KOPT-K1 (cell line): Measurements from ENCODE around the gene PPP1R14B.

Experiments used
- H3K27ac ChIP-seq: fragments of 200-600 bp; sonication (generic); 2 replicates; pipeline ENCODE4 v1.5.1; 2016; ENCODE audit warnings: antibody characterized with exemption, mild to moderate bottlenecking, low read depth, low read length; ENCODE audit not compliant: poor library complexity, severe bottlenecking
- H3K36me3 ChIP-seq: fragments of 200-600 bp; sonication (generic); 2 replicates; pipeline ENCODE4 v1.5.1; 2017; ENCODE audit warnings: antibody characterized with exemption, mild to moderate bottlenecking, low read length, moderate library complexity; ENCODE audit not compliant: insufficient read depth
- H3K9me3 ChIP-seq: fragments of 200-600 bp; sonication (generic); 2 replicates; pipeline ENCODE4 v1.5.1; 2017; ENCODE audit warnings: antibody characterized with exemption, low read length, mild to moderate bottlenecking; ENCODE audit not compliant: insufficient read depth, poor library complexity, severe bottlenecking

The PPP1R14B gene

DNA sequence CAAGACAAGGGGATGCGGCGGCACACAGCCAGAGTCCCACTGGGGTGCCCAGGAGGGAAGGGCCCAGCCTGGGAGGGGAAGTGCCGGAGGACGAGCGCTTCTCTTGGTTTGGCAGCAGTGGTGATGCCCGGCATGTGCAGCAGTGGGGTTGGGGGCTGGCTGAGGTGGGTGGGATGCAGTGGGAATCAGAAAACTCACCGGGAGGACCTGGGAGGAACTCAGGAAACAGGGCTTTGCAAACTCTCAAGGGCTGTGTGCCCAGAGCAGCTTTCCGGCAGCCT lies 37.2 kb downstream of the PPP1R14B start:
- no peak overlapping the region for H3K27ac ChIP-seq
- H3K9me3 ChIP-seq = no peaks in the 10 kb centered on the region
- peaks cover 76% of the 10 kb centered on the region for H3K36me3 ChIP-seq

DNA sequence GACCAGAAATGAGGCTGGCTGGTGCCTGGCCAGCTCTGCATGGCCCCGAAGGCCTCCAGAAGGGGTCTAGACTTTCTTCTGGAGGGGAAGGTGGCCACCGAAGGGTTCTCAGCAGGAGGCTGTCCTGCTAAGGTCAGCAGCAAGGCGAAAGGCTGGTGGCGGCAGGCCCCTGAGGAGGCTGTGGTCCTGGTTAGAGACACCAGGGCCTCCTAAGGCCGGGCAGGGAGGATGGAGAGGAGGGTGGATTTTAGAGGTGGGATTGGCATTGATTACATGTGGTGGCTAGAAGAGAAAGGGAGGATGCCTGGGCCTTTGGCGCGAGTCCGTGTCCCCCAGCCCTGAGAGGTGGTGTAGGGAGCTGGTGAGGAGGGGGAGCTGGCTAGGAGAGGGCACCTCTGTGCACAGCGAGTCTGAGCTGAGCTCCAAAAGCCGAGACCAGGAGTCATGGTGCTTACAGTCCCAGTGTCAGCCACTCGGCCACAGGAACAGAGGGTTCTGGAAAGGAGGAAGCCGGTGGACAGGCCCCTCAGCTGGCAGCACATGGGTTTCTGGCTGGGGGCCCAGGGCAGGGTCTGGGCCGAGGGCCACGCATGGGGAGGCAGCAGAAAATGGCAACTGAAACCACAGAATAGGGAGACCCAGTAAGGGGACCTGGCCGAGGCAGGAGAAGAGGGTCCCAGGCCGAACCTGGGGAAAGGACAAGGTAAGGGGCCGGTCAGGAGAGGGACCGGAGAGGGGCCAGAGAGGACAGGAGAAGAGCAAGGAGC lies 37.8 kb downstream of the PPP1R14B start:
- Histone ChIP-seq H3K27ac (peak overlapping the region; percentile 93), H3K36me3 (peaks cover 76% of the 10 kb centered on the region), H3K9me3 (no peaks in the 10 kb centered on the region)

- peaks cover 77% of the 10 kb centered on the region for H3K36me3 ChIP-seq
- no peaks in the 10 kb centered on the region for H3K9me3 ChIP-seq
- H3K27ac ChIP-seq = peak overlapping the region; percentile 93
Observed at GRCh38 chr11:64208086-64208795, 38.5 kb downstream of the PPP1R14B start.

GRCh38 chr11:64207256-64208085 lies 39.3 kb downstream of the PPP1R14B start:
- Histone ChIP-seq H3K27ac (peak overlapping the region; percentile 93), H3K36me3 (peaks cover 78% of the 10 kb centered on the region), H3K9me3 (no peaks in the 10 kb centered on the region)

- peak within 1 kb of the TSS; percentile 93 for H3K27ac ChIP-seq
- no peaks in the 10 kb centered on the region for H3K9me3 ChIP-seq
- peaks cover 78% of the 10 kb centered on the region for H3K36me3 ChIP-seq
Observed at GRCh38 chr11:64206457-64207255, 40.1 kb downstream of the PPP1R14B start, which contains the start of gene FERMT3. FERMT3 (plus strand) TSS chr11:64206721; CDS start chr11:64207365, 644 bp downstream.

DNA sequence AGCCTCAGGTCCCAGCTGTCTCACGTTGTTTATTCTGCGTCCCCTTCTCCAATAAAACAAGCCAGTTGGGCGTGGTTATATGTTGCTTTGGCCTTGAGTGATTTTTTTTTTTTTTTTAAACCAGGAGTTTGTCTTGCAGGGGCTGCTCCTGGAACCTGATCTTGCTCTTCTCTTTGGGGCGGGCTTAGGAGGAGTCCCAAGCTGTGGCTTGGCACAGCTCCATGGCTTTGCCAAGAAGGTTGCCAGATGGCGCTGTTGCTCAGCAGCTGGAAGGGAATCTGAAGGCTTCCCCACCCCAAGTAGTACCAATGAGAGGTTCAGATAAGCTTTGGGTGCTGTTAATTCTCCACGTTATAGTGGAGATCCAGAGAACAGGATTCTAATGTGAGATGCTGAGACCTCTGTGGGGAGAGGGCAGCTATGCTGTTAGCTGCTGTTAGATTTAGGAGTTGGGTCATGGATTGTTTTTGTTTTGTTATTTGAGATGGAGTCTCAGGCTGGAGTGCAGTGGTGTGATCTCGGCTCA lies 42.2 kb downstream of the PPP1R14B start:
- no peaks in the 10 kb centered on the region for H3K9me3 ChIP-seq
- peaks cover 78% of the 10 kb centered on the region for H3K36me3 ChIP-seq
- H3K27ac ChIP-seq = no peak overlapping the region

DNA sequence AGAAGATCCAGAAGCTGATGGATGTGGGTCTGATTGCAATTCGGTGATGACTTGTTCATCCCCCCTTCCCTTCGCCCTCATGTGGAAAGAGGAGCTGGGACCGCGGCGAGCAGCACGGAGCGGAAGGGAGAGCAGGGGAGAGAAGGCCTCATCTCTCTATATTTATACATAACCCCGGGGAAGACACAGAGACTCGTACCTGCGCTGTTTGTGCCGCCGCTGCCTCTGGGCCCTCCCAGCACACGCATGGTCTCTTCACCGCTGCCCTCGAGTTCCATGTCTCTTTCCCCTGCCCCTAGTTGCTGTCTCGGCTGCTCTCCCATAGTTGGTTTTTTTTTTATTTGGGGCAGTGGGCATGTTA lies 42.7 kb downstream of the PPP1R14B start:
- Histone ChIP-seq H3K27ac (no peak overlapping the region), H3K36me3 (peaks cover 76% of the 10 kb centered on the region), H3K9me3 (no peaks in the 10 kb centered on the region)

DNA sequence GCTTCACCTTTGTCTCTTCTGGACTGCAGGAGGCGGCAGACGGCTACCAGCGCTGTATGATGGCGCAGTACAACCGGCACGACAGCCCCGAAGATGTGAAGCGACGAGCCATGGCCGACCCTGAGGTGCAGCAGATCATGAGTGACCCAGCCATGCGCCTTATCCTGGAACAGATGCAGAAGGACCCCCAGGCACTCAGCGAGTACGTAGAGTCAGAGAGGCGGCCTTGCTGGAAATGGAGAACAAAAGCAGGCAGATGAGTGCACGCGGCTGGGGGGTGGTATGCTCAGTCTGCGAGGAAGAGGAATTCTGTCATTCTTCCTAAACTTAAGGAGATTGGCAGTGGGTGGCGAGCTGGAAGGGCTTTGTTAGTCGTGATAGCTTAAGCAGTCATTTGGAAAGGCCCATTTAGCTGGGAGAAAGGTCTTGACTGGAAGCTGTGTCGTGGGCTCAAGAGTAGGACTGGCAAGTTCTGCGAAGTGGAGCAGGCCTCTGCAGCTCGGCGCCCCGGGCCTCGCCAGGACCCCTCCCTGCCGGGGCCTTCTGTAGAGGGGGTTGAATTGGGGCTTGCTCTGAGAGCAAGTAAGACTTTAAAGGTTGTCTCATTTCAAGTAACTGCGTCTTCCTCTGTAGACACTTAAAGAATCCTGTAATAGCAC lies 43.2 kb downstream of the PPP1R14B start:
- Histone ChIP-seq H3K27ac (no peak overlapping the region), H3K9me3 (no peaks in the 10 kb centered on the region), H3K36me3 (peaks cover 76% of the 10 kb centered on the region)

DNA sequence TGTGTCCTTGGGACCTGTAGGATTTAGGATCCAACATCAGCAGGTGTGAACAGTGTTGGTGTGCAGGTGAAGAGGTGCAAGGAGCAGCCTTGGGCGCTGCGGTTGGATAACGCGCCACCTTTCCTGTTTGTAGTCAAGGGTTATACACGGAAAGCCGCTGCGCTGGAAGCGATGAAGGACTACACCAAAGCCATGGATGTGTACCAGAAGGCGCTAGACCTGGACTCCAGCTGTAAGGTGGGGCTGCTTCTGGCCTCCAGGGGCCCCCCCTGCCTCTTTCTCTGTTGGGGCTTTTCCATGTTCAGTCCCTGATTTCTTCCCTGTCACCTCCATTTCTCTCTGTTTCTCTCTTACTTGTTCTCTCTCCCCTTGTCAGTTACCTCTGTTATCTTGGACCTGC lies 43.8 kb downstream of the PPP1R14B start:
- Histone ChIP-seq H3K27ac (no peak overlapping the region), H3K9me3 (no peaks in the 10 kb centered on the region), H3K36me3 (peaks cover 79% of the 10 kb centered on the region)

- Histone ChIP-seq H3K27ac (no peak overlapping the region), H3K9me3 (no peaks in the 10 kb centered on the region), H3K36me3 (peaks cover 93% of the 10 kb centered on the region)
Observed at GRCh38 chr11:64201543-64201942, 45.2 kb downstream of the PPP1R14B start.

DNA sequence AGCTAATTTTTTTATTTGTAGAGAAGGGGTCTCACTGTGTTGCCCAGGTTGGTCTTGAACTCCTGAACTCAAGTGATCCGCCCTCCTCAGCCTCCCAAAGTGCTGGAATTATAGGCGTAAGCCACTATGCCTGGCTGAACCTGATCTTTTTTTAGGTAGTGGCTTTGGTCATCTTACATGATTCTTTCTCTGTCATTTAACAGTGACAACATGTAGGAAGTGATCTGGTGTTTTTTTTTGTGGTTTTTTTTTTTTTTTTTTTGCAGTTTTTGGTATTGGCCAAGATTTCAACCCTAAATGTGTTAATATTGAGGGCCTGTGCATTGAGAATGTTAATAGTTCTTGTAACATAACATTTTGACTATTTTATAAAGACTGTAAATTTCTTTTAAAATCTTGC lies 48.2 kb downstream of the PPP1R14B start:
- Histone ChIP-seq H3K36me3 (peaks cover 98% of the 10 kb centered on the region), H3K9me3 (no peaks in the 10 kb centered on the region), H3K27ac (no peak overlapping the region)

DNA sequence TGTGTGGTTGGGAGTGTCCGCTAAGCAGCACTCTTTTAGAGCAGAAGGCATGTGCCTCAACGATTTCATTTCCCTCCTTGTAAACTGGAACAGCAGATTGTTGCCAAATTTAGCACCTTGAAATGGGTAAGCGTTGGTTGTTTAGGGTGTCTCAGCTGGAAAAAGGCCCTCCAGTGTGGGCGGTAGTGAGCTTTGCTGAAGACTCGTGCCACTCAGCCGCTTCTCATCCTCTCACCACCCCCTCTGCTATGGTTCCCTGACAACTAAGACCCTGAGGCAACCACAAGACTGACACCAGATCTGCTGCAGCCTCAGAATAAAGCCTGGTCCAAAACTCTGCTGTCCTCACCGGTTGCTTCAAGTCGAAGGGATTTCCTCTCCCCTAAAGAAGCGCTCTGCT lies 50.1 kb downstream of the PPP1R14B start:
- no peaks in the 10 kb centered on the region for H3K9me3 ChIP-seq
- no peak overlapping the region for H3K27ac ChIP-seq
- H3K36me3 ChIP-seq = peaks cover 98% of the 10 kb centered on the region
